GM21825 (cell line): Measurements from ENCODE around the gene ELP5.
A peak's percentile ranks its signal among the peaks of the same experiment; 100 is the strongest.

Experiments
- ATAC-seq: cut with Tn5 transposase; IDR thresholded peaks from one replicate; pipeline ENCODE4 v1.9.1; 2021; ENCODE audit warnings: mild to moderate bottlenecking, moderate library complexity; ENCODE audit not compliant: unreplicated experiment

Gene ELP5

DNA sequence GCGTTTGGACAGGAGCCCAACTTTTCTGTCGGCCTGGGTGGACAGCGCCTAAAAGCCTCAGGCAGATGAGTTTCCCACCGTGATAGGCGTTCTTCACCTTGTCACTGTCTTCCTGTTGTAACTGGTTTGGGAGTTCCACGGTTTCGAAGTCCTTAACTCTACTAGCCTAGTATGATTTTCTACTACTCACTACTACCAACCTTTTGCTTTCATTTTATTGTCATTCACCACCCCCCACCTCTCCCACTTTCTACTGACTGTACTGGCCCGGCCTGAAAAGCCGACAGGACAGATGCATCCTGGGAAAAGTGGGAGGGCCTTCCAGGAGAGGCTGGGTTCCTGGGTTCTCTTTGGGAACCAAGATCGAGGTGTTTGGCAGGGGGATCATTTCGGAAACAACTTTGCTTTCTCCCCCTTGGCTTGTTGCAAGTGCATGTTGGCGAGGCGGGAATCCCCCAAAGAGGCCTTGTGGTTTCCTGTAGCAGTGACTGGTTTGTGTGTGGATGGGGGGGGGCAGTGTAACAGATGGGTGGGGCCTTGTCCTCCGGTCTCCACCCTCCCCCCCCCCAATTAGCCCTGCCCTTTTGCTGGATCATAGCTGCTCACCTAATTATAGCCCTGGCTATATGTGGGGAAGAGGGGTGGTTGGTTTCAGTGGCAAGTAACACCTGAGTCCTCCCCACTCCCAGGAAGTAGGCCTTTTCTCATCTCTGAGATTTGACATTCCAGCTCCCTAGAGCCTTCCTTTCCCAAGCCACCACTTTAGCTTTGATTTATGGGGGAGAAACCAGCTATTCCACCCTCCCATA lies 56.8 kb downstream of the ELP5 start:
- peak; percentile 25 for ATAC-seq
